ENCODE data around the gene HUS1.

The HUS1 gene

GRCh38 chr7:47979832-47980181, 392 bp upstream of the HUS1 start:
- no peak for DNase-seq (ENCODE audit: low spot score)

- DNase-seq (ENCODE audit: low spot score) = no peak
Measured at GRCh38 chr7:47978790-47979144, 648 bp downstream of the HUS1 start.

- no peak for DNase-seq (ENCODE audit: low spot score)
Measured at GRCh38 chr7:47973739-47974138, 5.7 kb downstream of the HUS1 start.

GRCh38 chr7:47970761-47971160, 8.7 kb downstream of the HUS1 start:
- DNase-seq (ENCODE audit: low spot score) = no peak

- DNase-seq (ENCODE audit: low spot score) = peak; percentile 53
Measured at GRCh38 chr7:47968847-47969774, 10.3 kb downstream of the HUS1 start.

- DNase-seq (ENCODE audit: low spot score) = no peak
Measured at GRCh38 chr7:47967708-47968107, 11.7 kb downstream of the HUS1 start.

- no peak for DNase-seq (ENCODE audit: low spot score)
Measured at GRCh38 chr7:47967123-47967522, 12.3 kb downstream of the HUS1 start.

- DNase-seq (ENCODE audit: low spot score) = no peak
Measured at GRCh38 chr7:47965456-47965855, 14.0 kb downstream of the HUS1 start.

GRCh38 chr7:47962262-47962661, 17.2 kb downstream of the HUS1 start:
- no peak for DNase-seq (ENCODE audit: low spot score)

- no peak for DNase-seq (ENCODE audit: low spot score)
Measured at GRCh38 chr7:47957156-47957555, 22.3 kb downstream of the HUS1 start.

- DNase-seq (ENCODE audit: low spot score) = no peak
Measured at GRCh38 chr7:47956220-47956619, 23.2 kb downstream of the HUS1 start.

- no peak for DNase-seq (ENCODE audit: low spot score)
Measured at GRCh38 chr7:47954231-47954911, 25.0 kb downstream of the HUS1 start.

GRCh38 chr7:47953822-47954221, 25.6 kb downstream of the HUS1 start:
- no peak for DNase-seq (ENCODE audit: low spot score)

GRCh38 chr7:47952224-47952623, 27.2 kb downstream of the HUS1 start:
- no peak for DNase-seq (ENCODE audit: low spot score)

GRCh38 chr7:47951374-47951773, 28.0 kb downstream of the HUS1 start:
- no peak for DNase-seq (ENCODE audit: low spot score)

GRCh38 chr7:47950714-47951113, 28.7 kb downstream of the HUS1 start:
- no peak for DNase-seq (ENCODE audit: low spot score)

- no peak for DNase-seq (ENCODE audit: low spot score)
Measured at GRCh38 chr7:47949703-47950102, 29.7 kb downstream of the HUS1 start.

- no peak for DNase-seq (ENCODE audit: low spot score)
Measured at GRCh38 chr7:47948141-47948790, 31.1 kb downstream of the HUS1 start, which contains the start of gene PKD1L1. TSS of gene PKD1L1 (minus strand) at chr7:47948466. CDS start at chr7:47948440, 26 bp downstream.

- no peak for DNase-seq (ENCODE audit: low spot score)
Measured at GRCh38 chr7:47947355-47947749, 32.1 kb downstream of the HUS1 start.

GRCh38 chr7:47946581-47947354, 32.6 kb downstream of the HUS1 start:
- no peak for DNase-seq (ENCODE audit: low spot score)

- DNase-seq (ENCODE audit: low spot score) = peak; percentile 71
Measured at GRCh38 chr7:47945261-47946015, 34.0 kb downstream of the HUS1 start.

Data from CD4-positive, alpha-beta T cell treated with Interleukin-2 at 100 ng/mL for 4 hours (primary cell).